Esophagus mucosa (tissue), 1 donor: ENCODE results near the gene PFKFB3. TPM values are rescaled to one million over a fixed set of nuclear protein-coding genes. Genes with fewer than 3 reads are reported as not detected.

Experiments
- total RNA-seq: library from RNA; stranded (reverse); gene quantifications from one replicate; pipeline ENCODE4 v1.2.4, GENCODE V29; 2023
- donor health status: DM: yes; HTN: yes; CAD: no.

The PFKFB3 gene
- total RNA-seq, 1 donor from 2014 or later: 48.2 TPM

Other genes with a start within 250 kb of the PFKFB3 start
- gene IL15RA, start 225.4 kb upstream of the PFKFB3 start, total RNA-seq: 5.2 TPM
- gene IL2RA, start 140.6 kb upstream of the PFKFB3 start, total RNA-seq: 1.4 TPM
- gene RBM17, start 113.9 kb upstream of the PFKFB3 start, total RNA-seq: 57.5 TPM